ENCODE data around the gene ZNF782. TPM values are rescaled to one million over a fixed set of nuclear protein-coding genes. Genes with fewer than 3 reads are reported as not detected.

The ZNF782 gene
- total and polyA plus RNA-seq, 2 of the 8 experiments (the other 6 are each of a cell fraction or from before 2014, with no cell fraction given), result 1.4 to 7.4 TPM

- POLR2A ChIA-PET (ENCODE audit: partially characterized antibody), result no interaction called here
- 92% methylated on average over 7 of the region's 7 CpGs; no CpG with 5 or more reads in 1 of the 2 experiments for WGBS, 2 experiments (ENCODE audit: extremely low coverage in 1 of 2, insufficient coverage in 1 of 2, insufficient read length in 1 of 2, insufficient replicate concordance in 2 of 2, low coverage in 1 of 2, low lambda C conversion rate in 2 of 2, missing lambda C conversion rate in 1 of 2)
- TF ChIP-seq MAFK (IDR thresholded peaks at IDR 0.05; ENCODE audit: low read depth, low read length) (no peak), TBP (IDR thresholded peaks at IDR 0.05; ENCODE audit: low read depth, low read length) (no peak), MAX (IDR thresholded peaks at IDR 0.05) (no peak)
Measured at GRCh38 chr9:96892131-96892530, 37.8 kb upstream of the ZNF782 start.

More at GRCh38 chr9:96892131-96892530, 37.8 kb upstream of the ZNF782 start:
- Histone ChIP-seq H2BK20ac (ENCODE audit: low read length) (no peak overlapping the region), H2BK120ac (replicated peaks; ENCODE audit: low read depth, low read length) (no peak overlapping the region), H4K8ac (ENCODE audit: extremely low read depth, insufficient read depth, low read length) (no peak overlapping the region), H2BK15ac (ENCODE audit: low read length) (no peak overlapping the region), H3K27me3 (replicated peaks in 1 of 4; ENCODE audit: control insufficient read depth in 3 of 4, extremely low read depth in 1 of 4, insufficient read depth in 3 of 4, low read length in 3 of 4) (no peaks in the 10 kb centered on the region), H3K56ac (replicated peaks; ENCODE audit: insufficient read length, low read depth, low read length) (no peak overlapping the region), H3K18ac (ENCODE audit: extremely low read depth, low read length) (no peak overlapping the region), H2BK5ac (ENCODE audit: low read depth, low read length) (no peak overlapping the region), H3K4me2 (ENCODE audit: insufficient read depth in 1 of 2, low read depth in 2 of 2, low read length in 2 of 2) (no peak overlapping the region), H3K27ac (ENCODE audit: low read depth, low read length) (no peak overlapping the region), H3K9me3 (ENCODE audit: insufficient read depth in 2 of 2, low read depth in 1 of 2, low read length in 1 of 2) (no peaks in the 10 kb centered on the region), H2AK5ac (ENCODE audit: low read depth, low read length) (no peak overlapping the region), H3K4ac (replicated peaks; ENCODE audit: insufficient read length, low read depth, low read length) (no peak overlapping the region), H3K14ac (ENCODE audit: insufficient read length) (no peak overlapping the region), H2AFZ (ENCODE audit: low read length) (no peak overlapping the region), H3K23ac (ENCODE audit: insufficient read length) (no peak overlapping the region), H4K20me1 (replicated peaks in 1 of 2; ENCODE audit: control insufficient read depth in 1 of 2, insufficient read depth in 2 of 2, low read length in 2 of 2) (no peaks in the 10 kb centered on the region), H3K79me1 (ENCODE audit: low read depth, low read length) (no peaks in the 10 kb centered on the region; the same call in 1 of the 2 replicates), H2BK12ac (ENCODE audit: low read depth, low read length) (no peak overlapping the region), H3K4me3 (ENCODE audit: extremely low read depth in 1 of 4, insufficient read depth in 2 of 4, low read depth in 3 of 4, low read length in 4 of 4) (no peak overlapping the region), H4K91ac (replicated peaks; ENCODE audit: insufficient read length, low read length) (no peak overlapping the region), H3K23me2 (ENCODE audit: low read depth, low read length) (no peaks in the 10 kb centered on the region), H3K9ac (replicated peaks in 1 of 4; ENCODE audit: extremely low read depth in 1 of 4, low read depth in 3 of 4, low read length in 3 of 4) (no peak overlapping the region), H3K79me2 (ENCODE audit: control insufficient read depth in 1 of 2, insufficient read depth in 2 of 2, low read length in 2 of 2) (no peaks in the 10 kb centered on the region), H4K5ac (ENCODE audit: insufficient read length, low read depth, low read length) (no peak overlapping the region), H3K4me1 (replicated peaks in 1 of 4; ENCODE audit: control insufficient read depth in 3 of 4, insufficient read depth in 4 of 4, low read length in 3 of 4) (no peaks in the 10 kb centered on the region), H3K36me3 (ENCODE audit: control insufficient read depth in 2 of 4, insufficient read depth in 4 of 4, low read length in 3 of 4) (peaks cover 0 to 3% (median 0%) of the 10 kb centered on the region in 4 experiments; a peak in 1 of 8 replicates)
- DNase-seq (ENCODE audit: low read depth in 1 of 2, low spot score in 2 of 2) (no peak), FAIRE-seq (no peak)
- CTCF ChIA-PET (ENCODE audit: partially characterized antibody), result no interaction called here
